OCI-M1 (cell line): ENCODE measurements around the gene ANGPTL4.
"Not testable (repeated sequence)": the region's sequence is repeated elsewhere in the genome, so short reads cannot be mapped to it uniquely, and the experiment has no call there.

Source experiments
- DNase-seq: peaks from one replicate; lab custom pipeline; 2025; lab: John Stamatoyannopoulos, UW

The ANGPTL4 gene

DNA sequence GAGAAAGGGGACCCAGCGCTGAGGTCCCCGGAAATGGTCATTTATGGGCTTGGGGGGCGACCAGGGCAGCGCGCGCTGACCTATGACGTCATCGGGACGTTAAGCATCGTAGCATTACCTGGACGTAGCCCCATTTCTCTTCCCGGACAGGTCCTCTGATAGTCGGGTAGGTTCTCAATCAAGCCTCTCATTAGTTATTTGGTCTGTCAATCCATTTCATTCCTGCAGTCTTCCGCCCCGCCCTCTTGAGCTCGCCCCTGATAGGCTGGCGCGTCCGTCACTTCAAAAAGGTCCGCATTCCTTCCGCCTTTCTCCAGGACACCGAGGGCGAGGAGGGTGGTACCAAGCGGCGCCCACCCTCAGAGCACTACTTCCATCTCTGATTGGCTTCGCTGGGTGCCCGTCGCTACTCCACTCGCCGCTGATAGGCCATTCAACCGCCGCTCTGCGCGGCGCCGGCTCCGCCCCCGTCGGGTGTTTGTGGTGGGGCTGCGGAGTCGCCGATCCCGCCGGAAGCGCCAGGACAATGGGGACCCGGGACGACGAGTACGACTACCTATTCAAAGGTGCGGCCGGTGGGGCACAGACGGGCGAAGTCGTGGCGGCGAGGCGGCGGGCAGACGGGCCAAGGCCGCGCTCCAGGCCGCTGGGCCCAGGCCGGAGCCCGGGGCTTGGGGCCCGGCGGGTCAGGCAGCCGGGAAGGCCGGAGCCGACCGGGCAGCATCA is 26.1 kb downstream of the ANGPTL4 start, which contains the start of gene RAB11B:
RAB11B (plus strand) TSS at position 470 of the 726 bp plus-strand sequence; CDS start at position 527, 57 bp downstream.
- DNase-seq = peak; percentile 100

DNA sequence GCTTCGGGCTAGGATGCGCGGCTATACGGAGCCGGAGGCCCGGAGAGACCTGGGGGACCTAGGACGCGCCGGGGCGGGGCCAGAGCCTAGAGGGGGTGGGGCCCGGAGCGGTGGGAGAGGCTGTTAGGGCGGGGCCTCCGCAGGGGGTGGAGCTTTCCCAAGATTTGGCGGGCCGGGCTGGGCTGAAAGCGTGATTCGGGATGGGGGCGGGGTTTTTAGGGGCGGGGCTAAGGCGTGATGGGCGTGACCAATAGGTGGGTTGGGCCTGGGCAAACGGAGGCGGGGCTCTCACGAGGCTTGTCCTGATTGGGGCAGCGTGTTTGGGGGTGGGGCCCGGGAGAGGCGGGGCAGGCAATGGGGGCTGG is 26.6 kb downstream of the ANGPTL4 start:
- peak; percentile 99 for DNase-seq

DNA sequence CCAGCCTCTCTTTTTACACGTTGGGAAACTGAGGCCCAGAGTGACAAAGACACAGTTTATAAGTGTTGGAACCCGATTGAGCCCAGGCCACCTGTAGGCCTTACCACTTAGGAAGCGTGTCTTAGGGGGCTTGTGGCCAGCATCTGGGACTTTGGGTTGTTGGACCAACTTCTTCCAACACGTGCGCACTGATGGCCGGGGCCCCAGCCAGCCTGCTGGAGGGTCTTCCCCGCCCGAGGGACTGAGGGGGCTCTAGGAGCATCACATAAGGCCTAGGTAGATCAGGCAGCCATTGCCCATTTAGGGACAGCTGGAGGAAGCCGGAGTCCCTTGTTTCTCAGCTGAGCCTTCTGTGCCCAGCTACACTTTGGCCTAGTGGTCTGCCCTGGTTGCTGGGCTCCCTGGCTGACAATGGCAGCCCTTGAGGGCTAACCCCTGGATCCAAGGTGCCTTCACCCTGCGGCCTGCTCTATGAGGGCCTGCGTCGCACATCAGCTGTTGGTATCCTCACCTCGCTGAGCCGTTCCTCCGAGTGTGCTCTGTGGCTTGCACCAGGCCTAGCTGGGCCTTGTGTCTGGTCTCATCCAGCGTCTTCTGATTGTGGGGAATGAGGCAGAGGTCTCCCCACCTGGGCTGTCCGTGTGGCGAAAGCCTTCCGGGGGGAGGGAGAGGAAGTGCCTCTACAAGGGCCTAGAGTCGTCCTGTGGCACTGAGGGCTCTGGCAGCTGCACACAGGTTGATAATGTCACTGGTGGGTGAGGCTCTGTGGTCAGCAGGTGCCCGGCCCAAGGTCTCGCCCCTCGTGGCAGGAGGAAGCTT is 27.5 kb downstream of the ANGPTL4 start:
- no peak for DNase-seq

- no peak for DNase-seq
Measured at GRCh38 chr19:8392017-8392591, 28.1 kb downstream of the ANGPTL4 start.

- no peak for DNase-seq
Measured at GRCh38 chr19:8393192-8393870, 29.4 kb downstream of the ANGPTL4 start.

- DNase-seq = no peak
Measured at GRCh38 chr19:8393871-8394250, 29.9 kb downstream of the ANGPTL4 start.

GRCh38 chr19:8395621-8396082 is 31.7 kb downstream of the ANGPTL4 start:
- no peak for DNase-seq

DNA sequence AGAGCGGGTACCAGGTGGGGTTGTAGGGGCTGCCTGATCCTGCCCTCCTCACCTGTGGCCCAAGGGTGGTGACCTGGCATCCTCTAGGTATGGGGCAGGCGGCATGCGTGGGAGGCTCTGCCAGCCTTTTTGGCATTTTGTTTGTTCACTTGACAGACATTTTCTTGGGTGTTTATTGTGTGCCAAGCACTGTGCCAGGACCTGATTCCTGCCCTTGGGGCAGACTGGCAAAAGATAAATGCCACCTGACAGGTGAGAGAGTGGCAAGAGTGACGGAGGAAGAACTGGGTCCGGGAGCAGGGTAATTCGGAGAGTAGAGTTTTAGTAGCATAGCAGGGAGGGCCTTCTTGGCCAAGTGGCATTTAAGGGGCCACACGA is 32.2 kb downstream of the ANGPTL4 start:
- DNase-seq = no peak

DNA sequence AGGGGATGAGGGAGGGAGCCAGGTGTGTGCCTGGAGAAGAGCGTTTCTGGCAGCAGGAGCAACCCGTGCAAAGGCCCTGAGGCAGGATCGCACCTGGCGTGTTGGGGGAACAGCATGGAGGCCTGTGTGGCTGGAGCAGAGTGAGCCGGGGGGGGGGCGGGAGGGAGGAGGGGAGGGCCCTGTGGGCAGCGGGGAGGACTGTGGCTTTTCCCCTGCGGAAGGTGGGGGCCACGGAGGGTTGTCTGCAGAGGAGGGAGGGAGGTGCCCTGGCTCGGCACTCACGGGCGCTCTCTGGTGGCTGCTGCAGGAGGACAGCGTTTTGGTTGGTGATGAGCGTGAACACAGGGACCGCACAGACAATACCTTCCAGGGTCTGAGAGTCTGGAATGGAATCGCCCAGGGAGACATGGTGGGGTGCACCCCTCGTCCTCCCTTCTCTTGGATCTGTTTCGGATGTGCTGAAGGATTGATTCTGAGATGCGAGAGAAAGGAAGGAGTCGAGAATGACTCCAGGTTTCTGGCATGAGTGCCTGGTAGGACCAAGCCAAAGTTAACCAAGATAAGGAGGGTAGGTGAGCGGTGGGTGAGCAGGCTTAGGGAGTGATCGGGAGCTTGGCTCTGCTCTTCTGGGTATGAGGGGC is 32.7 kb downstream of the ANGPTL4 start:
- peak; percentile 77 for DNase-seq

DNA sequence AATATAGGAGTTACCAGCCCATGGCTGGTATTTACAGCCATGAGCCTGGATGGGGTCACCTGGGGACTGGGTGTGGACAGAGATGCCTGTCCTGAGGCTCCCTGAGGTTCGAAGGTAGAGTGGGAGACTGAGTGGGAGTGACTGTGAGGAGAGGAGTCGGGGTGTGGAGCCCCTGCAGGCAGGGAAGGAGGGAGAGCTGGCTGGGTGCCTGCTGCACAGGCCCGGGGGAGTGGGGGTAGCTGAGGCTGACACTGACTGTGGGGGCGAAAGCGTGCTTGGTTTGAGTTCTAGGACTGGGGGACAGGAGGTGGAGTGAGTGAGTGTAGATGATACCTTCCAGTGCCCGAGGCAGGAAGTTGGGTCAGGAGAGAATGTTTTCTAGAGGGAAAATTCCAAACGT is 33.3 kb downstream of the ANGPTL4 start:
- no peak for DNase-seq

DNA sequence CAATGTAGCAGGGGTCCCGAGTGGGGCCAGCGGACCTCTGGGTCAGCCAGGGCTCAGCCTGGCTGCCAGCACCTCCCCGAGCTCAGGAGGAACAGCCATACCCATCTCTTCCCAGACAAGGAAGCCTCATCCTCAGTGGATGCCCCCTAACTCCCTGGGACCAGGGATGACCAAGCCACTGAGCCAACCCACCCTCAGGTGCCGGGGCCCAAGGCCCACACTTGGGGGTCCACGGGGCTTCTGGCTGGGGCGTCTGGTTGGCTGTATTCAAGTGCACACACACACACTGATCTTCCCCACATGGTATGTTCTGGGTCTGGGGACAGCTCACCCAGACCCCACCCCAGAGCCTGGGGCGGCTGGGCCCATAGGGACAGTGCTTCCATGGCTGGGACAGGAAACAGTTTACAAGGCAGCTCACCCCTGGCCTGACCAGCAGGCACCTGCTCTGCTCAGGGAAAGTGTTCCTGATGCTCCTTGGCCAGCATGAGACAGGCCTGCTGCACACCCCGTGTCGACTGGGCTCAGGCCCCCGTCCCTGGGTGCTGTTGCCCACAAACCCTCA is 33.9 kb downstream of the ANGPTL4 start:
- no peak for DNase-seq

- no peak for DNase-seq
Measured at GRCh38 chr19:8398311-8398771, 34.4 kb downstream of the ANGPTL4 start.

DNA sequence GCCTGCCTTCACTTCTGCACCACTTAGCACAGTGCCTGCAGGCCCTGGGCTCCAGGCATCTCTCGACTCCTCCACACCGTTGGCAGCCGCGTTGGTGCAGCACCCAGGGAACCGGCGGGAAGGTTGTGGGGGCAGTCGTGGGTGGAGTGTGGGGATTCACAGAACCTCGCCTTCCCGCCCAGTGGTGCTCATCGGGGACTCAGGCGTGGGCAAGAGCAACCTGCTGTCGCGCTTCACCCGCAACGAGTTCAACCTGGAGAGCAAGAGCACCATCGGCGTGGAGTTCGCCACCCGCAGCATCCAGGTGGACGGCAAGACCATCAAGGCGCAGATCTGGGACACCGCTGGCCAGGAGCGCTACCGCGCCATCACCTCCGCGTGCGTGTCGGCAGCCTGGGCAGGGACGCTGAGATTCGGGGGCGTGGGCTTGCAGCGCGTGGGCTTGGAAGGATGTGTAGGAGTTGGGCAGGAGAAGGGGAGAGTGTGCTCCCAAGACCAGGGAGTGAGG is 35.8 kb downstream of the ANGPTL4 start:
- DNase-seq = no peak

GRCh38 chr19:8401981-8402411 is 38.0 kb downstream of the ANGPTL4 start:
- DNase-seq = no peak

DNA sequence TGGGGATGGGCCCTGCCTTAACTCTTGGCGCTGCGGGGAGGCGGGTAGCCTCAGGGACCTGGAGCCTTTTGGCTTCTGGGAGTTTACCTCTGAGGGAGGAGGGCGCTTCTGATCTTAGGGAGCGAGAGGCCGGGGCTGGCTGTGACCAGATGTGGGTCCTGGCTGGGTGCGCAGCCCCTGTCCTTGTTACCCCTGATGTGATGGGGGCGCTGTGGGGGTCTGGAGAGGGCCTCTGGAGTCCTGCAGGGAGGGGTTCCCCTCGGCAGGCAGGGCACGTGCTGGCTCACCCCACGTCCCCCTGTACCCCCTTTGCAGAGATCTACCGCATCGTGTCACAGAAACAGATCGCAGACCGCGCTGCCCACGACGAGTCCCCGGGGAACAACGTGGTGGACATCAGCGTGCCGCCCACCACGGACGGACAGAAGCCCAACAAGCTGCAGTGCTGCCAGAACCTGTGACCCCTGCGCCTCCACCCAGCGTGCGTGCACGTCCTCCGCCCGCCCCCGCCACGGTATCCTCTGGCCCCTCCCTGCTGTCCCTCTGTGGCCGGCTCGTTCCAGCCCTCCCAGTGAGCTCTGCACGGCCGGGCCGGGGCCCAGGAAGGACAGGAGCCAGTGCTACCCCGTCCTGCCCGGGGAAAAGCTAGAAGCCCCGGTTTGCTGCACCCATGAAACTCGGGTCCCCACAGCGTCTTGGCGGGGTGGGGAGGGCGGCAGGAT is 39.3 kb downstream of the ANGPTL4 start:
- DNase-seq = no peak

GRCh38 chr19:8403820-8404109 is 39.8 kb downstream of the ANGPTL4 start:
- no peak for DNase-seq

DNA sequence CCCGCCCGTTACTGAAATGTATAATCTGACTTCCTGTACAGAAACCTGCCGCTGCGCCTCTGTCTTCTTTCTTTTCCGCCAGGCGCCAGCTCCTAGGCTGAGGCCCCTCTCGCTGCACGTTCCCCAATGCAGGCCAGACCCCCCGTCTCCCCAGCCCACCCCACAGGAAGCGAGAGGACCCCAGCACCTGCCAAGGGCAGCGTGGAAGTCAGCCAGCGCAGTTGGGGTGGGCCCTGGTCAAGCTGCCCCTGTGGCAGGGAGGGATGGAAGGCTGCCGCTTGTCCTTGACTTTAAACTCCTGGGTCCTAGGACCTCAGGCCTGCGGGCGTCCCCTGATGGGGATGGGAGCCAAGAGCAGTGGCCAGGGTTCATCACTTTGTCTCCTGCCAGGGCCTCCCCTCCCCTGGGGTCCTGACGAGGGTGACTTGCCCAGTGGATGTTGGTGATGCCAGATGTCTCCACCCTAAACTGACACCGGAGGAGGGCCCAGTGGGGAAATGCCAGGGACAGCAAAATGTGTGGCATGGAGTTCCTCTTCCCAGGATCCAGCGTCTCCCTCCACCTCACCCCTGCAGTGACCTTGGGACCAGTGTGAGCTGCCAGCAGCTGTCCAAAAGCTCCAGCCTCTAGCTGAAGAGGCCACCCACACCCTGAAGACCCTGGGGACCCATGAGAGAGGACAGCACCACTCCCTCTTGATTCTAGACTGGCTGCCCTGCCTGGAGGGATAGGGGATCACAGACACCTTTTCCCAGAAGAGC is 40.6 kb downstream of the ANGPTL4 start:
- no peak for DNase-seq

DNA sequence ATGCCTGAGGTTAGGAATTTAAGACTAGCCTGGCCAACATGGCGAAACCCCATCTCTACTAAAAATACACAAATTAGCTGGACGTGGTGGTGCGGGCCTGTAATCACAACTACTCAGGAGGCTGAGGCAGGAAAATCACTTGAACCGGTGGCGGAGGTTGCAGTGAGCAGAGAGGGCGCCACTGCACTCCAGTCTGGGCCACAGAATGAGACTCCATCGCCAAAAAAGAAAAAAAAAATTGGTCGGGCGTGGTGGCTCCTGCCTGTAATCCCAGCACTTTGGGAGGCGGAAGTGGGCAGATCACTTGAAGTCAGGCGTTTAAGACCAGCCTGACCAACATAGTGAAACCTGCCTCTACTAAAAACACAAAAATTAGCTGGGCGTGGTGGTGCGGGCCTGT is 46.8 kb downstream of the ANGPTL4 start:
- DNase-seq = not testable (repeated sequence)

- peak; percentile 99 for DNase-seq
Measured at GRCh38 chr19:8412783-8413628, 49.1 kb downstream of the ANGPTL4 start, which contains the start of gene MARCHF2. Gene MARCHF2 (plus strand): TSS chr19:8413305. CDS start chr19:8421841, 8,536 bp downstream.
